Fibroblast of pulmonary artery (primary cell): Measurements from ENCODE around the gene ADD3.

Experiments used
- DNase-seq: peaks from one replicate; pipeline ENCODE4 v3.0.0-alpha.2; 2010; ENCODE audit warnings: low read depth
- H3K4me3 ChIP-seq: replicated peaks from 2 replicates; pipeline ENCODE4 v1.5.1; 2011; ENCODE audit warnings: low read depth, mild to moderate bottlenecking, control low read depth, low read length, moderate library complexity
- TF ChIP-seq, protein P1 (sequence below): IDR thresholded peaks from 2 replicates; pipeline ENCODE4 v1.5.1; 2011; ENCODE audit warnings: mild to moderate bottlenecking, control low read depth, low read length, inconsistent platforms; ENCODE audit errors: missing control alignments

Gene ADD3

DNA sequence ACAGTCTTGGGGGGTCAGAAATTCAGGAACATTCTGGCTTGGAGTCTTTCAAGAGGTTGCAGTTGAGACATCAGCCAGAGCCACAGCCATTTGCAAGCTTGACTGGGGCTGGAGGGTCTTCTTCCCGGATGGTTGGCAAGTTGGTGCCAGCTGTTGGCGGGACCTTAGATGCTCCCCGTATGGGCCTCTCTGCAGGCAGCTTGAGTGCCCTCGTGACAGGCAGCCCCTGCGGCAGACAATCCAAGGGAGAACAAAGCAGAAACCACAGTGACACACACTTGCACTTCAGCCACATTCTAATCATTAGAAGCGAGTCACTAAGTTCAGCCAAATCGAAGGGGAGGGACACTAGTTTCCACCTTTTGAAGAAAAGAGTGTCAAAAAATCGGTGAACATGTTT, 140.2 kb downstream of the ADD3 start:
- DNase-seq, result no peak
- no peak overlapping the region for H3K4me3 ChIP-seq
- TF ChIP-seq, protein P1, sequence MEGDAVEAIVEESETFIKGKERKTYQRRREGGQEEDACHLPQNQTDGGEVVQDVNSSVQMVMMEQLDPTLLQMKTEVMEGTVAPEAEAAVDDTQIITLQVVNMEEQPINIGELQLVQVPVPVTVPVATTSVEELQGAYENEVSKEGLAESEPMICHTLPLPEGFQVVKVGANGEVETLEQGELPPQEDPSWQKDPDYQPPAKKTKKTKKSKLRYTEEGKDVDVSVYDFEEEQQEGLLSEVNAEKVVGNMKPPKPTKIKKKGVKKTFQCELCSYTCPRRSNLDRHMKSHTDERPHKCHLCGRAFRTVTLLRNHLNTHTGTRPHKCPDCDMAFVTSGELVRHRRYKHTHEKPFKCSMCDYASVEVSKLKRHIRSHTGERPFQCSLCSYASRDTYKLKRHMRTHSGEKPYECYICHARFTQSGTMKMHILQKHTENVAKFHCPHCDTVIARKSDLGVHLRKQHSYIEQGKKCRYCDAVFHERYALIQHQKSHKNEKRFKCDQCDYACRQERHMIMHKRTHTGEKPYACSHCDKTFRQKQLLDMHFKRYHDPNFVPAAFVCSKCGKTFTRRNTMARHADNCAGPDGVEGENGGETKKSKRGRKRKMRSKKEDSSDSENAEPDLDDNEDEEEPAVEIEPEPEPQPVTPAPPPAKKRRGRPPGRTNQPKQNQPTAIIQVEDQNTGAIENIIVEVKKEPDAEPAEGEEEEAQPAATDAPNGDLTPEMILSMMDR, result no peak

DNA sequence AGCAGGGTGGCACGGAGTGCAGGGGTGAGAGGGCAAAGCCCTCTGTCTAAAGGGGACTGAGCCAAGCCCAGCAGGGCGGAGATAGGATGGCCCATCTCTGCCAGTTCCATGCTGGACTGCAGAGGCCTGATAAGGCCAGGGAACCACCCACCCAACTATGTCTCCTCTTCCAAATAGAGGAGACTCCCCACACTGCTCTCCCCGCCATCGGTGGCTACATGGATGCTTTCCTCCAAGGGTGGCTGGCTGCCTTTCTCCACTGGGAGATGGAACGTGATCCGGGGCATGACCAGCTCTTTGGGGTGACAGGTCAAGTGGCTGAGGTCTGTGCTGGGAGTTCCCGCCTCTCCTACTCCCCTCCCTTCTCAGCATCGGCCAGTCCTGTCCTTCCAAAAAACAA, 141.5 kb downstream of the ADD3 start:
- no peak for DNase-seq
- TF ChIP-seq, protein P1, result no peak
- H3K4me3 ChIP-seq, result no peak overlapping the region

DNA sequence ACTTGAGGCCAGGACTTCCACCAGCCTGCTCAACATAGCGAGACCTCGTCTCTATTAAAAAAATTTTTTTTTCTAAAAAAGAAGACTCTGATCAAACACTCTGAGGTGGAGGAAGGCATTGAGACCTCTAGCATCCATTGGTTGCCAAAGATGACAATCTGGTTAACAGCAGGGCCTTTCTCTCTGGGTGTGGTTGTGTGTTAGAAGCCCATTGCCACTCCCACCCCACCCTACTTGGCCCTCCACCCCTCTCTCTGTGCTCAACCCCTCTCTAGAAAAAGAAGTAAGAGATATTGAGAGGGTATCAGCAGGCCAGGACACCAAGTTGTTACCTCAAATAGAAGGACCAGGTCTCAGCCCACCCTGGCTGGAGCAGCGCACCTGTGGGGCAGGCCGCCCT, 142.3 kb downstream of the ADD3 start:
- TF ChIP-seq, protein P1, result no peak
- DNase-seq, result no peak
- no peak overlapping the region for H3K4me3 ChIP-seq

DNA sequence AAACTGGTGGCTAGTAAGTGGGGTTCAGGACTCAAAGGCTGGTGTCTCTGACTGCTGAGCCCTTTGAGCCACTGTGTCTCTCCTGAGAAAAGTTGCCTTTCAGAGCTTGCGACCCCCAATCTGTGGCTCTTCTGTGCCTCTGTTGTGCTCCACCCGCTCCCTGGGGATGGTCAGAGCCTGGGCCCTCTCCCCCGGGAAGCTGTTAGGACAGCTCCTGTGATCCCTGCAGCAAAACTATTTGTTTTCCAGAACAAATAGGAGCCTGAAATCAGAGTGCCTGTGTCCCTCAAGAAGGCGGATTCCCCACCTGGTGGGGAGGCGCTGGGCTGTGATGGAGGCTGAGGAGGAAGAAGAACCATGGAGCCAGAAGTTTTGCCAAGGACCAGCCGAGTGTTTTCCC, 143.2 kb downstream of the ADD3 start:
- no peak overlapping the region for H3K4me3 ChIP-seq
- TF ChIP-seq, protein P1, result no peak
- no peak for DNase-seq

- TF ChIP-seq, protein P1, result no peak
- DNase-seq, result no peak
- no peak overlapping the region for H3K4me3 ChIP-seq
Measured at GRCh38 chr10:110151467-110151866, 143.7 kb downstream of the ADD3 start.

GRCh38 chr10:110151971-110152370, 144.2 kb downstream of the ADD3 start:
- DNase-seq, result no peak
- TF ChIP-seq, protein P1, result no peak
- H3K4me3 ChIP-seq, result no peak overlapping the region

GRCh38 chr10:110153396-110153795, 145.6 kb downstream of the ADD3 start:
- no peak overlapping the region for H3K4me3 ChIP-seq
- no peak for DNase-seq
- TF ChIP-seq, protein P1, result no peak
